T1000 (cell line): ENCODE measurements around the gene POLR2M.
A peak's percentile ranks its signal among the peaks of the same experiment; 100 is the strongest.

ENCODE experiments used
- DNase-seq: peaks from one replicate; lab custom pipeline; 2025; ENCODE audit warnings: mixed read lengths; lab: John Stamatoyannopoulos, UW

The POLR2M gene

GRCh38 chr15:57738734-57739237 is 32.3 kb downstream of the POLR2M start:
- no peak for DNase-seq

GRCh38 chr15:57740048-57740447 is 33.5 kb downstream of the POLR2M start:
- DNase-seq, result no peak

- no peak for DNase-seq
Observed at GRCh38 chr15:57741089-57741488, 34.6 kb downstream of the POLR2M start.

- DNase-seq, result no peak
Observed at GRCh38 chr15:57743424-57743823, 36.9 kb downstream of the POLR2M start.

- DNase-seq, result no peak
Observed at GRCh38 chr15:57746786-57747185, 40.3 kb downstream of the POLR2M start.

GRCh38 chr15:57747206-57747896 is 40.8 kb downstream of the POLR2M start:
- DNase-seq, result no peak

GRCh38 chr15:57751177-57751800 is 44.8 kb downstream of the POLR2M start:
- DNase-seq, result peak; percentile 7

GRCh38 chr15:57752436-57752835 is 45.9 kb downstream of the POLR2M start:
- DNase-seq, result no peak

GRCh38 chr15:57752840-57753239 is 46.3 kb downstream of the POLR2M start:
- DNase-seq, result no peak

GRCh38 chr15:57756466-57756865 is 50.0 kb downstream of the POLR2M start:
- no peak for DNase-seq

- DNase-seq, result no peak
Observed at GRCh38 chr15:57758560-57758959, 52.0 kb downstream of the POLR2M start.

GRCh38 chr15:57761562-57761961 is 55.0 kb downstream of the POLR2M start:
- no peak for DNase-seq

- DNase-seq, result no peak
Observed at GRCh38 chr15:57762302-57762701, 55.8 kb downstream of the POLR2M start.

- DNase-seq, result no peak
Observed at GRCh38 chr15:57763176-57763964, 56.9 kb downstream of the POLR2M start.
